ENCODE data around the gene VMP1.
"Not testable (repeated sequence)": the region's sequence is repeated elsewhere in the genome, so short reads cannot be mapped to it uniquely, and the experiment has no call there.

Gene VMP1

DNA sequence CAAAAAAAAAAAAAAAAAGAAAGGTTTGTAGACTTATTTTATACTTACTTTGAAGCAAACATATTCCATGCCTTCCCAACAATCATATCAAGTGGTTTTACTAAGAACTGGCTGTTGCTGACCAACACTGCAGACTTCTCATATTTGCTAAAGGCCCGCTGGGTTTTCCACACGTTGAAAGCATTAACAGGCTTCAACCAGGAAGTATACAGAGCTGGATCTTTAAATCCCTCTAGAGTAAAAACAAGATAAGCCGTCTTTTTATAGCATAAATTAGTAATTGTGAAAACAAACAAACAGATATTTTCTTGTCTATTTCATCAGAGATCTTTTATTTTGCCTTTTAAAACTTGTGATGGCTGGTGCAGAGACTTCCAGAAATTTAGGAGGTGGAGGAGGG lies 156.2 kb downstream of the VMP1 start:
- Histone ChIP-seq H2BK5ac (ENCODE audit: low read length) (no peak overlapping the region), H3K4me3 (ENCODE audit: low read length) (no peak overlapping the region), H3K4me2 (ENCODE audit: low read length) (no peak overlapping the region), H4K5ac (ENCODE audit: low read length) (no peak overlapping the region), H2AK5ac (ENCODE audit: low read length) (no peak overlapping the region), H3K9ac (ENCODE audit: low read length) (no peak overlapping the region), H3K36me3 (ENCODE audit: control insufficient read depth, insufficient read depth, low read length) (peaks cover 2% of the 10 kb centered on the region), H3K27me3 (ENCODE audit: insufficient read depth, low read length, poor library complexity) (no peaks in the 10 kb centered on the region), H3K79me1 (ENCODE audit: low read length) (no peaks in the 10 kb centered on the region), H3K18ac (ENCODE audit: low read length) (no peak overlapping the region), H3K79me2 (ENCODE audit: control insufficient read depth, insufficient read depth, low read length) (no peaks in the 10 kb centered on the region), H3K27ac (ENCODE audit: low read depth, low read length) (no peak overlapping the region), H3K4ac (ENCODE audit: low read depth, low read length) (no peak overlapping the region), H2BK15ac (replicated peaks; ENCODE audit: low read depth) (no peak overlapping the region), H3K23ac (ENCODE audit: low read length) (no peak overlapping the region), H3K56ac (ENCODE audit: low read length) (no peak overlapping the region), H4K8ac (ENCODE audit: low read depth, low read length) (no peak overlapping the region), H2BK120ac (ENCODE audit: low read depth, low read length) (no peak overlapping the region), H3K4me1 (ENCODE audit: control insufficient read depth, low read depth, low read length) (no peaks in the 10 kb centered on the region)
- no peak for DNase-seq
- WGBS (ENCODE audit: extremely low coverage, insufficient coverage, low lambda C conversion rate): no CpG with 5 or more reads among the region's 3 CpGs

DNA sequence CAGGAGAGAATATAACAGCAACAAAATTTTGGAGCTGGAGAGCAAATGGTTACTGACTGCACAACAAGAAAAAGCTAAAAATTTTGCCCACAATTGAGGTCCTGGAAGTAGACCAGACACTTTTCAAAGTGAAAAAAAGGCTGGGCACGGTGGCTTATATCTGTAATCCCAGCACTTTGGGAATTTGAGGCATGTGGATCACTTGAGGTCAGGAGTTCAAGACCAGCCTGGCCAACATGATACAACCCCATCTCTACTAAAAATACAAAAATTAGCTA lies 162.4 kb downstream of the VMP1 start:
- no CpG with 5 or more reads among the region's 1 CpG for WGBS (ENCODE audit: extremely low coverage, insufficient coverage, low lambda C conversion rate)
- H2BK120ac ChIP-seq (ENCODE audit: low read depth, low read length): no peak overlapping the region
- H3K18ac ChIP-seq (ENCODE audit: low read length): no peak overlapping the region
- no peak overlapping the region for H3K4ac ChIP-seq (ENCODE audit: low read depth, low read length)
- no peaks in the 10 kb centered on the region for H3K36me3 ChIP-seq (ENCODE audit: control insufficient read depth, insufficient read depth, low read length)
- no peaks in the 10 kb centered on the region for H3K79me1 ChIP-seq (ENCODE audit: low read length)
- no peak overlapping the region for H4K5ac ChIP-seq (ENCODE audit: low read length)
- no peak overlapping the region for H2BK5ac ChIP-seq (ENCODE audit: low read length)
- H3K4me2 ChIP-seq (ENCODE audit: low read length): no peak overlapping the region
- no peak overlapping the region for H3K9ac ChIP-seq (ENCODE audit: low read length)
- no peak overlapping the region for H2AK5ac ChIP-seq (ENCODE audit: low read length)
- no peak for DNase-seq
- H3K27ac ChIP-seq (ENCODE audit: low read depth, low read length): no peak overlapping the region
- no peak overlapping the region for H3K4me3 ChIP-seq (ENCODE audit: low read length)
- H3K79me2 ChIP-seq (ENCODE audit: control insufficient read depth, insufficient read depth, low read length): no peaks in the 10 kb centered on the region
- H2BK15ac ChIP-seq (replicated peaks; ENCODE audit: low read depth): no peak overlapping the region
- no peaks in the 10 kb centered on the region for H3K27me3 ChIP-seq (ENCODE audit: insufficient read depth, low read length, poor library complexity)
- H4K8ac ChIP-seq (ENCODE audit: low read depth, low read length): no peak overlapping the region
- no peak overlapping the region for H3K23ac ChIP-seq (ENCODE audit: low read length)
- H3K56ac ChIP-seq (ENCODE audit: low read length): no peak overlapping the region
- H3K4me1 ChIP-seq (ENCODE audit: control insufficient read depth, low read depth, low read length): no peaks in the 10 kb centered on the region

DNA sequence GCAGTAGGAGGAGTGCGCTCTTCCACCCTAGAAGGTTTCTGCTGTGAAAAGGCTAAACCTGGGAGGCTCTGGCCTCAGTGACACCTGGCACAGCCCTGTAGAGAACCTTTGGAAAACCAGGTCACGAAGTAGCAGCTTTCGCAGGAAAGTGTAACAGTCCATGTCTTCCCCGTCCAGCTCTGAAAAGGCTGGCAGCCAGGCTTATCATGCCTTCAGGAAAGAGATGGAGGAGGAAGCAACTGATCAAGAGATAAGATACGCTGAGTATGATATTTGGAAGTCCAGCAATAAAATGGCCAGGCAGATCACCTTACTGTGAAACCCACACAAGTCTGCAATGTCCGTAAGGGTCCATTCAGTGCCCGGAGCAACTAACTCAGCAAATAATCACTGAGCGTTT lies 163.0 kb downstream of the VMP1 start:
- no peak overlapping the region for H4K8ac ChIP-seq (ENCODE audit: low read depth, low read length)
- no peaks in the 10 kb centered on the region for H3K79me2 ChIP-seq (ENCODE audit: control insufficient read depth, insufficient read depth, low read length)
- no peak overlapping the region for H2BK5ac ChIP-seq (ENCODE audit: low read length)
- H2BK15ac ChIP-seq (replicated peaks; ENCODE audit: low read depth): no peak overlapping the region
- H3K4me2 ChIP-seq (ENCODE audit: low read length): no peak overlapping the region
- H3K23ac ChIP-seq (ENCODE audit: low read length): no peak overlapping the region
- no peak overlapping the region for H3K4me3 ChIP-seq (ENCODE audit: low read length)
- H3K4me1 ChIP-seq (ENCODE audit: control insufficient read depth, low read depth, low read length): no peaks in the 10 kb centered on the region
- H2AK5ac ChIP-seq (ENCODE audit: low read length): no peak overlapping the region
- WGBS (ENCODE audit: extremely low coverage, insufficient coverage, low lambda C conversion rate): no CpG with 5 or more reads among the region's 8 CpGs
- no peak overlapping the region for H4K5ac ChIP-seq (ENCODE audit: low read length)
- H2BK120ac ChIP-seq (ENCODE audit: low read depth, low read length): no peak overlapping the region
- H3K4ac ChIP-seq (ENCODE audit: low read depth, low read length): no peak overlapping the region
- H3K79me1 ChIP-seq (ENCODE audit: low read length): no peaks in the 10 kb centered on the region
- H3K9ac ChIP-seq (ENCODE audit: low read length): no peak overlapping the region
- DNase-seq: no peak
- no peaks in the 10 kb centered on the region for H3K36me3 ChIP-seq (ENCODE audit: control insufficient read depth, insufficient read depth, low read length)
- H3K27ac ChIP-seq (ENCODE audit: low read depth, low read length): no peak overlapping the region
- no peaks in the 10 kb centered on the region for H3K27me3 ChIP-seq (ENCODE audit: insufficient read depth, low read length, poor library complexity)
- H3K18ac ChIP-seq (ENCODE audit: low read length): no peak overlapping the region
- H3K56ac ChIP-seq (ENCODE audit: low read length): no peak overlapping the region

DNA sequence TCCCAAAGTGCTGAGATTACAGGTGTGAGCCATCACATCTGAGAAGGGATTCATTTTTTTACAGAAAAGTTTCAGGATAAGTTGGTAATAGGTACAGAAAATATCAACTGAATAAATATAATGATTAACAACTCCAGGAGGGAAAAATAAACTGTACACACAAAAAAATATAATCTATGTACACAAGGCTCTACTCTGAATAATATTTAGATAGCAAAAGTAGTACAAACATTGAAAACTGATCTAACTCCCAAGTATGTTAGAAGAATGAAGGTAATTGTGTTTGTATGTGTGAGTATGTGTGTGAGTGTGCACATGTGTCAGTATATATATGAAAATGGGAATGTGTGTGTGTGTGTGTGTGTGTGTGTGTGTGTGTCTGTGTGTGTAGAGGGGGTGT lies 164.9 kb downstream of the VMP1 start:
- H3K4me2 ChIP-seq (ENCODE audit: low read length): no peak overlapping the region
- no peak overlapping the region for H4K5ac ChIP-seq (ENCODE audit: low read length)
- no peak overlapping the region for H2AK5ac ChIP-seq (ENCODE audit: low read length)
- no peak overlapping the region for H3K18ac ChIP-seq (ENCODE audit: low read length)
- H3K9ac ChIP-seq (ENCODE audit: low read length): no peak overlapping the region
- no peak overlapping the region for H2BK5ac ChIP-seq (ENCODE audit: low read length)
- H3K23ac ChIP-seq (ENCODE audit: low read length): no peak overlapping the region
- no peak overlapping the region for H3K27ac ChIP-seq (ENCODE audit: low read depth, low read length)
- H4K8ac ChIP-seq (ENCODE audit: low read depth, low read length): no peak overlapping the region
- no peaks in the 10 kb centered on the region for H3K4me1 ChIP-seq (ENCODE audit: control insufficient read depth, low read depth, low read length)
- DNase-seq: no peak
- no peaks in the 10 kb centered on the region for H3K36me3 ChIP-seq (ENCODE audit: control insufficient read depth, insufficient read depth, low read length)
- H3K4ac ChIP-seq (ENCODE audit: low read depth, low read length): no peak overlapping the region
- H2BK120ac ChIP-seq (ENCODE audit: low read depth, low read length): no peak overlapping the region
- H2BK15ac ChIP-seq (replicated peaks; ENCODE audit: low read depth): no peak overlapping the region
- no peaks in the 10 kb centered on the region for H3K27me3 ChIP-seq (ENCODE audit: insufficient read depth, low read length, poor library complexity)
- H3K79me1 ChIP-seq (ENCODE audit: low read length): no peaks in the 10 kb centered on the region
- no peaks in the 10 kb centered on the region for H3K79me2 ChIP-seq (ENCODE audit: control insufficient read depth, insufficient read depth, low read length)
- no peak overlapping the region for H3K56ac ChIP-seq (ENCODE audit: low read length)
- H3K4me3 ChIP-seq (ENCODE audit: low read length): no peak overlapping the region

DNA sequence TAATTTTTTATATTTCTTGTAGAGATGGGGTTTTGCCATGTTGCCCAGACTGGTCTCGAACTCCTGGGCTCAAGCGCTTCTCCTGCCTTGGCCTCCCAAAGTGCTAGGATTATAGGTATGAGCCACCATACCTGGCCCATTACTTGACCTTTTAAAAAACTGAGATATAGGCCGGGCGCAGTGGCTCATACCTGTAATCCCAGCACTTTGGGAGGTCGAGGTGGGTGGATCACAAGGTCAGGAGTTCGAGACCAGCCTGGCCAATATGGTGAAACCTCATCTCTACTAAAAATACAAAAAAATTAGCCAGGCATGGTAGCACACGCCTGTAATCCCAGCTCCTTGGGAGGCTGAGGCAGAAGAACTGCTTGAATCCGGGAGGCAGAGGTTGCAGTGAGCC lies 166.0 kb downstream of the VMP1 start:
- DNase-seq; H3K9ac ChIP-seq (ENCODE audit: low read length); H3K23ac ChIP-seq (ENCODE audit: low read length); H3K18ac ChIP-seq (ENCODE audit: low read length); H2BK120ac ChIP-seq (ENCODE audit: low read depth, low read length); H2BK5ac ChIP-seq (ENCODE audit: low read length); H2BK15ac ChIP-seq (replicated peaks; ENCODE audit: low read depth); H3K4me3 ChIP-seq (ENCODE audit: low read length); H3K27ac ChIP-seq (ENCODE audit: low read depth, low read length); H3K27me3 ChIP-seq (ENCODE audit: insufficient read depth, low read length, poor library complexity); H3K4ac ChIP-seq (ENCODE audit: low read depth, low read length); H3K79me1 ChIP-seq (ENCODE audit: low read length); H3K4me1 ChIP-seq (ENCODE audit: control insufficient read depth, low read depth, low read length); H3K56ac ChIP-seq (ENCODE audit: low read length); H4K8ac ChIP-seq (ENCODE audit: low read depth, low read length); H4K5ac ChIP-seq (ENCODE audit: low read length); H3K36me3 ChIP-seq (ENCODE audit: control insufficient read depth, insufficient read depth, low read length); H3K4me2 ChIP-seq (ENCODE audit: low read length); H3K79me2 ChIP-seq (ENCODE audit: control insufficient read depth, insufficient read depth, low read length); H2AK5ac ChIP-seq (ENCODE audit: low read length): not testable (repeated sequence)
- no CpG with 5 or more reads among the region's 8 CpGs for WGBS (ENCODE audit: extremely low coverage, insufficient coverage, low lambda C conversion rate)

DNA sequence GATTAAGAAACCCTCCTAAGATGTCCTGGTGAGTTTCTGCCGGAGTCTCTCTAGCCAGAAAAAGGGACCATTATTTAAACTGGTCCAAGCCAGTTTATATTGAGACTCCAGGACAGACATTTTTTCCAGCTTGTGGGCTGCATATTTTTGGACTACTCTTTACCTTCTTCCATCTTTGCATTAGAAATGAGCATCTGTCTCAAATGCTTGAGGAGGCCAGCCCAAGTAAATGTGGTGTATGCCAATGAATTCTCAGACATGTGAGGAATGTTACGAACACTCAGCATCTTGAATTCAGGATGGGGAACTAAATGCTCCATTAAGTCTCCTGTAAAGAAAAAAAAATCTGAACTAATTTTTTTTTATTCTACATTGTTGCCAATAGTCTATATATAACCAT lies 166.9 kb downstream of the VMP1 start:
- H3K9ac ChIP-seq (ENCODE audit: low read length): no peak overlapping the region
- H4K5ac ChIP-seq (ENCODE audit: low read length): no peak overlapping the region
- H3K4ac ChIP-seq (ENCODE audit: low read depth, low read length): no peak overlapping the region
- no peaks in the 10 kb centered on the region for H3K79me1 ChIP-seq (ENCODE audit: low read length)
- no peak overlapping the region for H3K23ac ChIP-seq (ENCODE audit: low read length)
- H3K56ac ChIP-seq (ENCODE audit: low read length): no peak overlapping the region
- H2BK15ac ChIP-seq (replicated peaks; ENCODE audit: low read depth): no peak overlapping the region
- no peaks in the 10 kb centered on the region for H3K4me1 ChIP-seq (ENCODE audit: control insufficient read depth, low read depth, low read length)
- no peak overlapping the region for H2AK5ac ChIP-seq (ENCODE audit: low read length)
- H3K79me2 ChIP-seq (ENCODE audit: control insufficient read depth, insufficient read depth, low read length): no peaks in the 10 kb centered on the region
- H3K27ac ChIP-seq (ENCODE audit: low read depth, low read length): no peak overlapping the region
- H4K8ac ChIP-seq (ENCODE audit: low read depth, low read length): no peak overlapping the region
- H3K4me2 ChIP-seq (ENCODE audit: low read length): no peak overlapping the region
- no peaks in the 10 kb centered on the region for H3K27me3 ChIP-seq (ENCODE audit: insufficient read depth, low read length, poor library complexity)
- no peak for DNase-seq
- H3K36me3 ChIP-seq (ENCODE audit: control insufficient read depth, insufficient read depth, low read length): no peaks in the 10 kb centered on the region
- H2BK120ac ChIP-seq (ENCODE audit: low read depth, low read length): no peak overlapping the region
- WGBS (ENCODE audit: extremely low coverage, insufficient coverage, low lambda C conversion rate): no CpG with 5 or more reads among the region's 2 CpGs
- no peak overlapping the region for H3K18ac ChIP-seq (ENCODE audit: low read length)
- H2BK5ac ChIP-seq (ENCODE audit: low read length): no peak overlapping the region
- no peak overlapping the region for H3K4me3 ChIP-seq (ENCODE audit: low read length)
